Breast epithelium (tissue), 3 donors: ENCODE measurements around the gene RYK.

Experiments used
- CTCF ChIP-seq, 3 donors: fragments of 450-650 bp; IDR thresholded peaks; one replicate each; pipeline ENCODE4 v1.5.1; 2016 to 2017; ENCODE audit warnings: antibody characterized with exemption in 3 of 3, mild to moderate bottlenecking in 3 of 3, moderate library complexity in 3 of 3
- POLR2A ChIP-seq: fragments of 450-650 bp; IDR thresholded peaks from one replicate; pipeline ENCODE4 v1.6.1; 2016; ENCODE audit warnings: antibody characterized with exemption, mild to moderate bottlenecking, moderate library complexity
- POLR2AphosphoS5 ChIP-seq, 3 donors: sonication (generic); formaldehyde crosslinking; IDR thresholded peaks; one replicate each; pipeline ENCODE4 v1.6.1; 2017; ENCODE audit warnings: antibody characterized with exemption in 3 of 3

- TF ChIP-seq POLR2A (no peak), POLR2AphosphoS5 (IDR thresholded peaks at IDR 0.05) (no peak), CTCF (IDR thresholded peaks at IDR 0.05) (no peak)
Measured at GRCh38 chr3:134146666-134147065, 104.0 kb downstream of the RYK start.
